ENCODE measurements around the gene BABAM1. TPM values are rescaled to one million over a fixed set of nuclear protein-coding genes. Genes with fewer than 3 reads are reported as not detected.
"Not testable (repeated sequence)": the region's sequence is repeated elsewhere in the genome, so short reads cannot be mapped to it uniquely, and the experiment has no call there.

The BABAM1 gene
- total and polyA plus RNA-seq, 9 donors = 81.3 to 97.9 (median 92.4) TPM

DNA sequence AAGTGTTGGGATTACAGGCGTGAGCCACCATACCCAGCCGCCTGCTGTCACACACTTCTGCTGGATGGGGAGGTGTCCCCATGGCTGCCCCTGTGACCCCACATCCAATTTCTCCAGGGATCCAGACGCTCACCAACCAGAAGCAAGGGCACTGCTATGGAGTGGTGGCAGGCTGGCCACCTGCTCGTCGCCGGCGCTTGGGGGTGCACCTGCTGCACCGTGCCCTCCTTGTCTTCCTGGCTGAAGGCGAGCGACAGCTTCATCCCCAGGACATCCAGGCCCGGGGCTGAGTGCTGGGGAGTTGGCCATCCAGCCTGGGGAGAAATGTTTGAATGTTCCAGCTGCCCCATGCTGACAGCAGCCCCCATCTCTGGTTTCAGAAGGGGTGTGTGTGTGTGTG, 19.0 kb downstream of the BABAM1 start:
- Histone ChIP-seq H3K4me1 (ENCODE audit: control insufficient read depth, insufficient read depth, low read length) (peaks cover 17% of the 10 kb centered on the region), H3K27ac (ENCODE audit: low read length) (no peak overlapping the region), H3K9me3 (replicated peaks; ENCODE audit: control insufficient read depth, low read depth, low read length) (no peaks in the 10 kb centered on the region), H3K27me3 (ENCODE audit: control insufficient read depth, insufficient read depth, low read length) (peaks cover 13% of the 10 kb centered on the region), H3K36me3 (ENCODE audit: control insufficient read depth, insufficient read depth, low read length) (no peaks in the 10 kb centered on the region), H3K4me3 (ENCODE audit: low read length) (no peak overlapping the region)
- WGBS (ENCODE audit: insufficient coverage) = 91% methylated on average over 10 of the region's 11 CpGs
- DNase-seq = no peak

DNA sequence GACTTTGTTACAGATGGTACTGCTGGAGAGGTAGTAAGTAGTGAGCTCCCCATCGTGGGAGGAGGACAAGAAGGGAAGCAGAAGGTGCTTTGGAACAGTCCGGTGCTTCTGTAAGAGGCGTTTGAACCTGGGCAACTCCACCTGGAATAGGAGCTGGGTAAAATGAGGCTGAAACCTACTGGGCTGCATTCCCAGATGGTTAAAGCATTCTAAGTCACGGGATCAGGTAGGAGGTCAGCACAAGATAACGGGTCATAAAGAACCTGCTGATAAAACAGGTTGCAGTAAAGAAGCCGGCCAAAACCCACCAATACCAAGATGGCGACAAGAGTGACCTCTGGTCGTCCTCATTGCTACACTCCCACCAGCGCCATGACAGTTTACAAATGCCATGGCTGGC, 19.5 kb downstream of the BABAM1 start:
- H3K27ac ChIP-seq (ENCODE audit: low read length) = no peak overlapping the region
- H3K4me1 ChIP-seq (ENCODE audit: control insufficient read depth, insufficient read depth, low read length) = peaks cover 14% of the 10 kb centered on the region
- WGBS (ENCODE audit: insufficient coverage) = 83% methylated on average over 9 of the region's 9 CpGs
- no peak overlapping the region for H3K4me3 ChIP-seq (ENCODE audit: low read length)
- DNase-seq = no peak
- H3K27me3 ChIP-seq (ENCODE audit: control insufficient read depth, insufficient read depth, low read length) = peaks cover 9% of the 10 kb centered on the region
- peaks cover 2% of the 10 kb centered on the region for H3K36me3 ChIP-seq (ENCODE audit: control insufficient read depth, insufficient read depth, low read length)
- no peaks in the 10 kb centered on the region for H3K9me3 ChIP-seq (replicated peaks; ENCODE audit: control insufficient read depth, low read depth, low read length)

DNA sequence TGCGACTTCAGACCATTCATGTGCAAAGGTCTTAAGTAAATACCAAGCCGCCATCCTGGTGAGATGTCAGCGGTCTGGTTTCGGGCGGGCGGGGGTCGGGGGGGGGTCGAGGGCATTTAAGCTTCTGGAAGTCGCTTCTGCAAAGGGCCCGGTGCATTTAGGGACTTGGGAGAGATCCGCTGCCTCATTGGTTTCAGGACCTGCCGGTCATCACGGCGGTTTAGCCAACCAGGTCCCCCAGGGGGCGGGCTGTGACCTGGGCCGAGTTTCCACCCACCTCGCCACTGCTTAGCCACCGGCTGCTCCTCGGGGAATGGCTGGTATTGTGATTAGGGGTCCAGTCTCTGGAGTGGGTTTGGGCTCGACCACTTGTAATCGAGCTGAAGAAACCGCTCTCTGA, 22.2 kb downstream of the BABAM1 start:
- WGBS (ENCODE audit: insufficient coverage) = 6% methylated on average over 5 of the region's 22 CpGs
- peak; percentile 77 for DNase-seq
- Histone ChIP-seq H3K4me3 (ENCODE audit: low read length) (no peak overlapping the region), H3K36me3 (ENCODE audit: control insufficient read depth, insufficient read depth, low read length) (peaks cover 7% of the 10 kb centered on the region), H3K27me3 (ENCODE audit: control insufficient read depth, insufficient read depth, low read length) (no peaks in the 10 kb centered on the region), H3K4me1 (ENCODE audit: control insufficient read depth, insufficient read depth, low read length) (peaks cover 14% of the 10 kb centered on the region), H3K27ac (ENCODE audit: low read length) (no peak overlapping the region), H3K9me3 (replicated peaks; ENCODE audit: control insufficient read depth, low read depth, low read length) (no peaks in the 10 kb centered on the region)

DNA sequence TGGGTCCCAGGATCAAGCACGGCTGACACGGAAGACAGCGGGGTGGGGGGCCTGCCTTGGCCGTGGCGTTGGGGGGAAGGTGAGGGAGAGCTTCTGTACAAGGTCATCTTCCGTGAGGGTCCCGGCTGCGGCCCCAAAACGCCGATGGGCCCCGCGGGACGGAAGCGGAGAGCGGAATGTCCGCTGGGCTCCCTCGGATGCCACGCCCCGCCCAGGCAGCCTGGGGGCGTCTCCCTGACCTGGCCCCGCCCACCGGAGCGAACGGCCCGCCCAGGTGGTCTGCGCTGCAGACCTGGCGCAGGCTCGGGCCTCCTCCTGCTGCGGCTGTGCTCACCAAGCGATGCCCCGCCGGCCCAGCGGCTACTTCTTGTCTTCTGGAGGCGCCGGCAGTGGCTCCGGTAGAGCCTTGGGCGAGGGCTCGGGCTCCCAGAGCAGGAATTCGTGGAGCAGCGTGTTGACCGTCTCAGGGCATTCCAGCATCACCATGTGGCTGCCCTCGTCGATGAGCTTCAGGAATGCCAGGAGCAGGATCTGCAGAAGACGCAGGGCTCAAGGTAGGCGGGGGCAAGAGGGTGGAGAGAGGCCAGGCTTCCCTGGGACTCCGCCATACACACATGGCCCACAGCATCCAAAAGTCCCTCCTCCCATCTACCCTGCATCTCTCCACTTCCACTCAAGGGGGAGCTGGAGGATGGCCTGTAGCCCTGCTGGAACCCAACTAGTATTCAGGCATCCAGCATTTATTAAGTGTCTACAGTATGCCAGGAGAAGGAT, 25.2 kb downstream of the BABAM1 start:
- peaks cover 11% of the 10 kb centered on the region for H3K36me3 ChIP-seq (ENCODE audit: control insufficient read depth, insufficient read depth, low read length)
- H3K9me3 ChIP-seq (replicated peaks; ENCODE audit: control insufficient read depth, low read depth, low read length) = no peaks in the 10 kb centered on the region
- peak; percentile 92 for DNase-seq
- H3K4me3 ChIP-seq (ENCODE audit: low read length) = peak overlapping the region; percentile 49
- peak overlapping the region; percentile 55 for H3K27ac ChIP-seq (ENCODE audit: low read length)
- H3K4me1 ChIP-seq (ENCODE audit: control insufficient read depth, insufficient read depth, low read length) = peaks cover 14% of the 10 kb centered on the region
- WGBS (ENCODE audit: insufficient coverage) = 6% methylated on average over 31 of the region's 46 CpGs
- H3K27me3 ChIP-seq (ENCODE audit: control insufficient read depth, insufficient read depth, low read length) = no peaks in the 10 kb centered on the region

DNA sequence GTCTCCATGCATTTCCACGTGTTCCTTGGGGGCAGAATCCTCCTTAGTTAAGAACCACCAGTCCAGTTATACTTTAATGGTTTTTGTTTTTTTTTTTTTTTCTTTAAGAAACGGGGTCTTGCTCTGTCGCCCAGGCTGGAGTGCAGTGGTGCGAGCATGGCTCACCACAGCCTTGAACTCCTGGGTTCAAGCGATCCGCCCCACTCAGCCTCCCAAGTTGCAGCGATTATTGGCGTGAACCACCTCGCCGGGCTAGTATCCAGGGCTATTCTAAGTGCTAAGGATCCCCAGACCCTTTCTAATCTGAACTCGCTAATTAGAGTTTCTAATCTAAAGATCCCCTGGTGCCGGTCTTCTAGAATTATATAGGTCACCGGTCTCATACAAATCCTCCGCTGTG, 26.4 kb downstream of the BABAM1 start:
- no peak for DNase-seq
- H3K9me3 ChIP-seq (replicated peaks; ENCODE audit: control insufficient read depth, low read depth, low read length) = peaks cover 2% of the 10 kb centered on the region
- H3K4me3 ChIP-seq (ENCODE audit: low read length) = no peak overlapping the region
- no peaks in the 10 kb centered on the region for H3K27me3 ChIP-seq (ENCODE audit: control insufficient read depth, insufficient read depth, low read length)
- H3K4me1 ChIP-seq (ENCODE audit: control insufficient read depth, insufficient read depth, low read length) = peaks cover 14% of the 10 kb centered on the region
- no peak overlapping the region for H3K27ac ChIP-seq (ENCODE audit: low read length)
- WGBS (ENCODE audit: insufficient coverage) = 85% methylated on average over 13 of the region's 14 CpGs
- peaks cover 15% of the 10 kb centered on the region for H3K36me3 ChIP-seq (ENCODE audit: control insufficient read depth, insufficient read depth, low read length)

DNA sequence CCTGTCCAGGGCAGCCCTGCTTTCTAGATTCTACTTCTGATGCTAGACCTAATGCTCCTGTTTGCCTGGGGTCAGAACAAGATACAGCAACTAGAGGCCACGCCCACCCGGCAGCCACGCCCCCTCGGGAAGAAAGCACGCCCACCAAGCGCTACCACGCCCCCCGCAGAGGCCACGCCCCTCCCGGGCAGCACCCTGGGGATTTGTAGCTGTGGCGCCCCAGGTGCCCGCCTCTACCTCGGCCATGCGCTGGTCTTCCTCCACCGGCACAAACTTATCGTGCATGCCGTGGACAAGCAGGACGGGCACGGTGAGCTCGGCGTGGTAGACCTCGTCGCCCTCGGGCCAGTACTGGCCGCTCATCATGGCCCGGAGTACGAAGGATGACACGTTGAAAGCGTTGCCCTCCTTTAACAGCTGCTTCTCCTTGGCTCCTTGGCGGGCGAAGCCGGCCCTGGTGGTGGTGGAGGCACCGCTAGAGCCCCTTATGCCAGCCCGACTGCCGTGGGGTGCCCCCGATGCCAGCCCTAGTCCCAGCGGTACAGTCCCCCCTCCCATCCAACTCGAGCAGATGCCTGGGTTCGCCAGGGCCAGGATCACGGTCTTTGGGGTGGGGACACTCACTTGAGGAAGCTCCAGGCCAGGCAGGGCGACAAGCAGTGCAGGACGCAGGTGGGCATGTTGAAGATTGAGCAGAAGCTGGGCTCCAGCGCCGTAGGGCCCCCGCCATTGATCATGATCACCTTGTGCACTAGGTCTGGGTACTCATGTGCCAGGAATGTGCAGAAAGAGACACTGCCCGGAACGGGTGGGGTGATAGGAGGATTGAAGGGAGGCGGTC, 27.0 kb downstream of the BABAM1 start:
- no peak for DNase-seq
- H3K9me3 ChIP-seq (replicated peaks; ENCODE audit: control insufficient read depth, low read depth, low read length) = peaks cover 2% of the 10 kb centered on the region
- peaks cover 14% of the 10 kb centered on the region for H3K4me1 ChIP-seq (ENCODE audit: control insufficient read depth, insufficient read depth, low read length)
- peaks cover 15% of the 10 kb centered on the region for H3K36me3 ChIP-seq (ENCODE audit: control insufficient read depth, insufficient read depth, low read length)
- WGBS (ENCODE audit: insufficient coverage) = 78% methylated on average over 48 of the region's 48 CpGs
- H3K27me3 ChIP-seq (ENCODE audit: control insufficient read depth, insufficient read depth, low read length) = no peaks in the 10 kb centered on the region
- H3K4me3 ChIP-seq (ENCODE audit: low read length) = no peak overlapping the region
- no peak overlapping the region for H3K27ac ChIP-seq (ENCODE audit: low read length)

DNA sequence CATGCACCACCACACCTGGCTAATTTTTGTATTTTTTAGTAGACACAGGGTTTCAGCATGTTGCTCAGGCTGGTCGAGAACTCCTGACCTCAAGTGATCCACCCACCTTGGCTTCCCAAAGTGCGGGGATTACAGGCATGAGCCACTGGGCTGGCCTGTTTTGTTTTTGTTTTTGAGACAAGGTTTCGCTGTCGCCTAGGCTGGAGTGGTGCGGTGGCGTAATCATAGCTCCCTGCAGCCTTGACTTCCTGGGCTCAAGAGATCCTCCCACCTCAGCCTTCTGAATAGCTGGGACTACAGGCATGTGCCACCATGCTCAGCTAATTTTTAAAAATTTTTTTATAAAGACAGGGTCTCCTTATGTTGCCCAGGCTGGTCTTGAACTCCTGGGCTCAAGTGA, 28.3 kb downstream of the BABAM1 start:
- not testable (repeated sequence) for DNase-seq; H3K4me1 ChIP-seq (ENCODE audit: control insufficient read depth, insufficient read depth, low read length); H3K4me3 ChIP-seq (ENCODE audit: low read length); H3K9me3 ChIP-seq (replicated peaks; ENCODE audit: control insufficient read depth, low read depth, low read length); H3K27me3 ChIP-seq (ENCODE audit: control insufficient read depth, insufficient read depth, low read length); H3K27ac ChIP-seq (ENCODE audit: low read length)
- peaks cover 15% of the 10 kb centered on the region for H3K36me3 ChIP-seq (ENCODE audit: control insufficient read depth, insufficient read depth, low read length)
- WGBS (ENCODE audit: insufficient coverage) = 100% methylated on average over 2 of the region's 6 CpGs

DNA sequence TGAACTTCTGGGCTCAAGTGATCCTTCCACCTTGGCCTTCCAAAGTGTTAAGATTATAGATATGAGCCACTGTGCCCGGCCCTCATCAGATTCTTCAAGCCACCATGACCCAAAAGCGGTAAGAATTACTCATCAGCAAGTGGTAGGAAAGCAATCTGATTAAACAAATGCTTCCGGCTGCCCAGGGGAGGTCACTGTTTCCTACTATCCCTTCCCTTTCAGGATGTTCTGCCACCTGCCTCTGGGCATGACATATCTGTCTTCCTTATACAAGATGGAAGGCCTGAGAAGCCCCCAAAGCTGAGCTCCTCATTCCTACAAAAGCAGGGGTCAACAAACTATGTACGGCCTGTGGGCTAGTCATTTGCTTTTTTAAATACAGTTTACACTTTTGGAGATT, 29.0 kb downstream of the BABAM1 start:
- H3K36me3 ChIP-seq (ENCODE audit: control insufficient read depth, insufficient read depth, low read length) = peaks cover 15% of the 10 kb centered on the region
- H3K4me3 ChIP-seq (ENCODE audit: low read length) = no peak overlapping the region
- WGBS (ENCODE audit: insufficient coverage) = 60% methylated on average over 1 of the region's 4 CpGs
- H3K9me3 ChIP-seq (replicated peaks; ENCODE audit: control insufficient read depth, low read depth, low read length) = peaks cover 2% of the 10 kb centered on the region
- no peak overlapping the region for H3K27ac ChIP-seq (ENCODE audit: low read length)
- H3K4me1 ChIP-seq (ENCODE audit: control insufficient read depth, insufficient read depth, low read length) = peaks cover 9% of the 10 kb centered on the region
- H3K27me3 ChIP-seq (ENCODE audit: control insufficient read depth, insufficient read depth, low read length) = no peaks in the 10 kb centered on the region
- no peak for DNase-seq

DNA sequence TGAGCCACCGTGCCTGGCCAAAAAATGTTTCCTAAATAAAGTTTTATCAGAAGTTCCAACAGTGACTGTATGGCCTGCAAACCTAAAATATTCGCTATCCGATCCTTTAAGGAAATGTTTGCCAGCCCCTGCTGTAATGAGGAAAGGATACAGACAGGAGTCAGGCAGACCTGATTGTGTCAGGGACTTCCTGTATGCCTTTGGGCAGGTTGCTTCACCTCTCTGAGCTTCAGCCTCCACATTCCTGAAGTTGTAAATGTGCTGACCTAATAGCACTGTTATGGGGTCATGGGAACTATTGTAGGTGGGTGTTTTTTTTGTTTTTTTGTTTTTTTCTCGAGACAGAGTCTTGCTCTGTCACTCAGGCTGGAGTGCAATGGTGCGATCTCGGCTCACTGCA, 29.7 kb downstream of the BABAM1 start:
- no peak overlapping the region for H3K4me3 ChIP-seq (ENCODE audit: low read length)
- no peak overlapping the region for H3K27ac ChIP-seq (ENCODE audit: low read length)
- H3K27me3 ChIP-seq (ENCODE audit: control insufficient read depth, insufficient read depth, low read length) = no peaks in the 10 kb centered on the region
- H3K4me1 ChIP-seq (ENCODE audit: control insufficient read depth, insufficient read depth, low read length) = peaks cover 6% of the 10 kb centered on the region
- H3K36me3 ChIP-seq (ENCODE audit: control insufficient read depth, insufficient read depth, low read length) = peaks cover 12% of the 10 kb centered on the region
- 83% methylated on average over 3 of the region's 6 CpGs for WGBS (ENCODE audit: insufficient coverage)
- H3K9me3 ChIP-seq (replicated peaks; ENCODE audit: control insufficient read depth, low read depth, low read length) = peaks cover 2% of the 10 kb centered on the region
- no peak for DNase-seq

DNA sequence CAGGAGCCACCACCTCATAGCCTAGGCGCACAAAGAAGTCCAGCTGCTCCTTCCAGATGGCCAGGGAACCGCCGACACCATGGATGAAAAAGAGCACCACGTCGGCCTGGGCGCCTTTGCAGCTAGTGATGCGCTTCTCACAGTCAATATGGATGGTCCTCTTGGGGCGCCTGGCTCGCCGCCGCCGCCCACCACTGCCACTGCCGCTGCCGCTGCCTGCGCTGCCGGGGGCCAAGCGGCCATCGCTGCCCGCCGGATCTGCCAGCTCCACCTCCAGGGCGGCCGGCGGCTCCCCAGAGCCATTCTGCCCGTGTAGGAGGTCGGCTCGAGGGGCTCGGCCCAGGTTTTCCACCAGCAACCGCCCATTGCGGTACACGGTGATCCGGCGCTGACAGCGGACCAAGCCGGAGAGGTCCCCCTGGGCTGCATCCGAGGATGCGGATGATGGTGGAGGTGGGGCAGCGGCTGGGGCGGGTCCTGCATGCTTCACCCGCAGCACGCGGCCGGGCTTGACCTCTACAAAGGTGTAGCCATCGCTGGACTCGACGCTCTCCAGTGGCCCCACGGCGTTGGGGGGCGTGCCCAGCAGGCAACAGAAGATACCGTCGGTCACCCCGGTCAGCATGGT, 33.9 kb downstream of the BABAM1 start:
- WGBS (ENCODE audit: insufficient coverage) = 92% methylated on average over 43 of the region's 51 CpGs

More for the DNA sequence above, 33.9 kb downstream of the BABAM1 start:
- H3K4me1 ChIP-seq (ENCODE audit: control insufficient read depth, insufficient read depth, low read length) = peaks cover 25% of the 10 kb centered on the region
- H3K27me3 ChIP-seq (ENCODE audit: control insufficient read depth, insufficient read depth, low read length) = no peaks in the 10 kb centered on the region
- peaks cover 4% of the 10 kb centered on the region for H3K36me3 ChIP-seq (ENCODE audit: control insufficient read depth, insufficient read depth, low read length)
- peaks cover 2% of the 10 kb centered on the region for H3K9me3 ChIP-seq (replicated peaks; ENCODE audit: control insufficient read depth, low read depth, low read length)
- no peak for DNase-seq
- no peak overlapping the region for H3K4me3 ChIP-seq (ENCODE audit: low read length)
- H3K27ac ChIP-seq (ENCODE audit: low read length) = no peak overlapping the region
